ENCODE data around the gene TYK2. TPM values are rescaled to one million over a fixed set of nuclear protein-coding genes. Genes with fewer than 3 reads are reported as not detected.
"Not testable (repeated sequence)": the region's sequence is repeated elsewhere in the genome, so short reads cannot be mapped to it uniquely, and the experiment has no call there.

Gene TYK2
- total RNA-seq, 1 donor from 2014 or later, result 94.4 TPM

GRCh38 chr19:10402441-10403038 is 22.2 kb upstream of the TYK2 start:
- Mint-ChIP-seq H3K36me3 (ENCODE audit: low read depth) (no peaks in the 10 kb centered on the region), H3K9me3 (ENCODE audit: low read depth) (no peaks in the 10 kb centered on the region), H3K27ac (ENCODE audit: unreplicated experiment) (peak overlapping the region; percentile 96), H3K4me1 (ENCODE audit: low read depth) (peaks cover 32% of the 10 kb centered on the region), H3K4me3 (ENCODE audit: unreplicated experiment) (peak overlapping the region; percentile 95), H3K27me3 (ENCODE audit: low read depth) (no peaks in the 10 kb centered on the region)
- no peak for TF ChIP-seq CTCF (IDR thresholded peaks at IDR 0.05)
- DNase-seq (ENCODE audit: low spot score), result no peak

GRCh38 chr19:10399878-10400277 is 19.5 kb upstream of the TYK2 start:
- Mint-ChIP-seq H3K9me3 (ENCODE audit: low read depth) (no peaks in the 10 kb centered on the region), H3K4me1 (ENCODE audit: low read depth) (peaks cover 26% of the 10 kb centered on the region), H3K27me3 (ENCODE audit: low read depth) (no peaks in the 10 kb centered on the region), H3K4me3 (ENCODE audit: unreplicated experiment) (no peak overlapping the region), H3K27ac (ENCODE audit: unreplicated experiment) (no peak overlapping the region), H3K36me3 (ENCODE audit: low read depth) (peaks cover 7% of the 10 kb centered on the region)
- no peak for TF ChIP-seq CTCF (IDR thresholded peaks at IDR 0.05)
- DNase-seq (ENCODE audit: low spot score), result no peak

GRCh38 chr19:10399340-10399739 is 19.0 kb upstream of the TYK2 start:
- DNase-seq (ENCODE audit: low spot score); H3K27ac Mint-ChIP-seq (ENCODE audit: unreplicated experiment); H3K4me3 Mint-ChIP-seq (ENCODE audit: unreplicated experiment); H3K9me3 Mint-ChIP-seq (ENCODE audit: low read depth); H3K27me3 Mint-ChIP-seq (ENCODE audit: low read depth); H3K36me3 Mint-ChIP-seq (ENCODE audit: low read depth): not testable (repeated sequence)
- H3K4me1 Mint-ChIP-seq (ENCODE audit: low read depth), result peaks cover 26% of the 10 kb centered on the region

- Mint-ChIP-seq H3K9me3 (ENCODE audit: low read depth) (no peaks in the 10 kb centered on the region), H3K27me3 (ENCODE audit: low read depth) (no peaks in the 10 kb centered on the region), H3K4me1 (ENCODE audit: low read depth) (peaks cover 26% of the 10 kb centered on the region), H3K27ac (ENCODE audit: unreplicated experiment) (peak overlapping the region; percentile 12), H3K4me3 (ENCODE audit: unreplicated experiment) (no peak overlapping the region), H3K36me3 (ENCODE audit: low read depth) (peaks cover 7% of the 10 kb centered on the region)
- no peak for DNase-seq (ENCODE audit: low spot score)
- no peak for TF ChIP-seq CTCF (IDR thresholded peaks at IDR 0.05)
These were observed 18.4 kb upstream of the TYK2 start for GRCh38 chr19:10398819-10399218.

- no peak for DNase-seq (ENCODE audit: low spot score)
- H3K27me3 Mint-ChIP-seq (ENCODE audit: low read depth), result no peaks in the 10 kb centered on the region
- H3K36me3 Mint-ChIP-seq (ENCODE audit: low read depth), result peaks cover 10% of the 10 kb centered on the region
- peaks cover 8% of the 10 kb centered on the region for H3K4me1 Mint-ChIP-seq (ENCODE audit: low read depth)
- H3K4me3 Mint-ChIP-seq (ENCODE audit: unreplicated experiment), result no peak overlapping the region
- H3K27ac Mint-ChIP-seq (ENCODE audit: unreplicated experiment), result no peak overlapping the region
- no peaks in the 10 kb centered on the region for H3K9me3 Mint-ChIP-seq (ENCODE audit: low read depth)
- no peak for TF ChIP-seq CTCF (IDR thresholded peaks at IDR 0.05)
These were observed 15.5 kb upstream of the TYK2 start for GRCh38 chr19:10395917-10396316.

- H3K9me3 Mint-ChIP-seq (ENCODE audit: low read depth), result no peaks in the 10 kb centered on the region
- no peak overlapping the region for H3K4me3 Mint-ChIP-seq (ENCODE audit: unreplicated experiment)
- no peaks in the 10 kb centered on the region for H3K27me3 Mint-ChIP-seq (ENCODE audit: low read depth)
- TF ChIP-seq CTCF (IDR thresholded peaks at IDR 0.05), result no peak
- no peak overlapping the region for H3K27ac Mint-ChIP-seq (ENCODE audit: unreplicated experiment)
- DNase-seq (ENCODE audit: low spot score), result no peak
- H3K36me3 Mint-ChIP-seq (ENCODE audit: low read depth), result peaks cover 13% of the 10 kb centered on the region
- H3K4me1 Mint-ChIP-seq (ENCODE audit: low read depth), result peaks cover 7% of the 10 kb centered on the region
These were observed 15.1 kb upstream of the TYK2 start for GRCh38 chr19:10395436-10395835.
